CD8-positive, alpha-beta memory T cell (primary cell): ENCODE results near the gene GRIA3. TPM values are rescaled to one million over a fixed set of nuclear protein-coding genes. Genes with fewer than 3 reads are reported as not detected.
"Not testable (repeated sequence)": the region's sequence is repeated elsewhere in the genome, so short reads cannot be mapped to it uniquely, and the experiment has no call there.

Source experiments
- CTCF ChIA-PET: fragments of 350-600 bp; sonication (Branson Sonifier 250); formaldehyde crosslinking; loops from one replicate; lab custom pipeline; 2021; ENCODE audit warnings: antibody characterized with exemption; lab: Charles Lee
- POLR2A ChIA-PET: fragments of 350-600 bp; sonication (Branson Sonifier 250); formaldehyde crosslinking; loops from one replicate; lab custom pipeline; 2021; ENCODE audit warnings: antibody characterized with exemption; lab: Charles Lee
- DNase-seq, 5 donors: peaks; one replicate each; pipeline versions ENCODE4 v3.0.0 to v3.0.0-alpha.2; 2020 to 2022; ENCODE audit warnings: mixed read lengths in 1 of 5
- H3K27ac ChIP-seq: one replicate; pipeline ENCODE4 v1.7.0; 2013; ENCODE audit warnings: low read depth, mild to moderate bottlenecking, low read length, moderate library complexity
- H3K27me3 ChIP-seq: 2 replicates; pipeline ENCODE4 v1.7.0; 2013; ENCODE audit warnings: low read length, mild to moderate bottlenecking; ENCODE audit not compliant: insufficient read depth, poor library complexity, severe bottlenecking
- H3K36me3 ChIP-seq: 2 replicates; pipeline ENCODE4 v1.7.0; 2013; ENCODE audit warnings: mild to moderate bottlenecking, low read length, moderate library complexity; ENCODE audit not compliant: insufficient read depth
- H3K4me1 ChIP-seq: 2 replicates; pipeline ENCODE4 v1.7.0; 2013; ENCODE audit warnings: mild to moderate bottlenecking, low read length, moderate library complexity; ENCODE audit not compliant: insufficient read depth
- H3K4me3 ChIP-seq: 2 replicates; pipeline ENCODE4 v1.7.0; 2013; ENCODE audit warnings: mild to moderate bottlenecking, low read length
- H3K9me3 ChIP-seq: 2 replicates; pipeline ENCODE4 v1.7.0; 2013; ENCODE audit warnings: mild to moderate bottlenecking, low read length
- H3K27ac Mint-ChIP-seq, 8 donors: one replicate each; pipeline ENCODE4 v1.8.0; 2020 to 2021; ENCODE audit warnings: mixed read lengths in 8 of 8, mild to moderate bottlenecking in 6 of 8, inconsistent platforms in 3 of 8, moderate library complexity in 3 of 8
- H3K27me3 Mint-ChIP-seq, 2 donors: one replicate each; pipeline ENCODE4 v1.8.0; 2020 to 2021; ENCODE audit warnings: mixed read lengths in 2 of 2, mild to moderate bottlenecking in 1 of 2, moderate library complexity in 1 of 2
- H3K36me3 Mint-ChIP-seq, 3 donors: one replicate each; pipeline ENCODE4 v1.8.0; 2020 to 2021; ENCODE audit warnings: mixed read lengths in 3 of 3, inconsistent platforms in 1 of 3, mild to moderate bottlenecking in 1 of 3
- H3K4me1 Mint-ChIP-seq, 3 donors: one replicate each; pipeline ENCODE4 v1.8.0; 2020 to 2021; ENCODE audit warnings: mixed read lengths in 3 of 3, inconsistent platforms in 1 of 3, mild to moderate bottlenecking in 1 of 3
- H3K4me3 Mint-ChIP-seq, 7 donors: one replicate each; pipeline ENCODE4 v1.8.0; 2020 to 2021; ENCODE audit warnings: mixed read lengths in 7 of 7, mild to moderate bottlenecking in 6 of 7, moderate library complexity in 4 of 7, inconsistent platforms in 2 of 7
- H3K9me3 Mint-ChIP-seq, 5 donors: one replicate each; pipeline ENCODE4 v1.8.0; 2020 to 2022; ENCODE audit warnings: mixed read lengths in 5 of 5, mild to moderate bottlenecking in 3 of 5, moderate library complexity in 2 of 5, inconsistent platforms in 1 of 5
- polyA plus RNA-seq: library from polyadenylated mRNA; unstranded; fragments of 300-500 nt; fragmentation: Illumina TruSeq; gene quantifications from one replicate; pipeline ENCODE4 v1.2.3, GENCODE V29; 2021
- total RNA-seq, 2 experiments: library from RNA; stranded (reverse); gene quantifications; one replicate each; pipeline ENCODE4 v1.2.3, GENCODE V29; 2021

Gene GRIA3
- total and polyA plus RNA-seq, 3 experiments from 2014 or later = 0.16 TPM; not detected in 2

DNA sequence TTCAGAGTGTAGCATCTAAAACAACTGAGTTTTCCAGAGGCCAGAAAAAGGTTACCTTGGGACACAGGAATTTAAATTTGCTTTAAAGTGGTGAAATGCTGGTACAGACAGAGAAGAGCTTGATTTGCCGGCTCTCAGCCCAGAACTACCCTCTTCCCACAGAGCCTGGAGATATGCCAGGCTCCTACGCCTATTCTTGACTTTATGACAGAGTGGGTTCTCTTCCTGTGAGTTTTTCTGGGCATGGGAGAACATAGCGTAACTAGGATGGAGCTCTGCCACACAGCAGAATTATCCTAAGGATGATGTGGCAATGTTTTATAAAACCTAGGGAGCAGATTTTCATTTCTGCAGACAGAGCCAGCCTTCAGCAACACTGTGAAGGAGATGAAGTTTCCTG lies 241.8 kb downstream of the GRIA3 start:
- DNase-seq = no peak
- ChIA-PET POLR2A (no interaction called here), CTCF (no interaction called here)
- Histone ChIP-seq H3K9me3 (no peaks in the 10 kb centered on the region), H3K4me3 (no peak overlapping the region), H3K36me3 (no peaks in the 10 kb centered on the region), H3K27me3 (no peaks in the 10 kb centered on the region), H3K4me1 (no peaks in the 10 kb centered on the region), H3K27ac (no peak overlapping the region)
- H3K4me1 Mint-ChIP-seq = no peaks in the 10 kb centered on the region
- H3K36me3 Mint-ChIP-seq = no peaks in the 10 kb centered on the region
- H3K9me3 Mint-ChIP-seq = no peaks in the 10 kb centered on the region
- H3K27me3 Mint-ChIP-seq = peaks cover 0 to 6% of the 10 kb centered on the region in 2 donors
- peak overlapping the region in 1 of 7 donors; percentile 18 for H3K4me3 Mint-ChIP-seq
- no peak overlapping the region for H3K27ac Mint-ChIP-seq

DNA sequence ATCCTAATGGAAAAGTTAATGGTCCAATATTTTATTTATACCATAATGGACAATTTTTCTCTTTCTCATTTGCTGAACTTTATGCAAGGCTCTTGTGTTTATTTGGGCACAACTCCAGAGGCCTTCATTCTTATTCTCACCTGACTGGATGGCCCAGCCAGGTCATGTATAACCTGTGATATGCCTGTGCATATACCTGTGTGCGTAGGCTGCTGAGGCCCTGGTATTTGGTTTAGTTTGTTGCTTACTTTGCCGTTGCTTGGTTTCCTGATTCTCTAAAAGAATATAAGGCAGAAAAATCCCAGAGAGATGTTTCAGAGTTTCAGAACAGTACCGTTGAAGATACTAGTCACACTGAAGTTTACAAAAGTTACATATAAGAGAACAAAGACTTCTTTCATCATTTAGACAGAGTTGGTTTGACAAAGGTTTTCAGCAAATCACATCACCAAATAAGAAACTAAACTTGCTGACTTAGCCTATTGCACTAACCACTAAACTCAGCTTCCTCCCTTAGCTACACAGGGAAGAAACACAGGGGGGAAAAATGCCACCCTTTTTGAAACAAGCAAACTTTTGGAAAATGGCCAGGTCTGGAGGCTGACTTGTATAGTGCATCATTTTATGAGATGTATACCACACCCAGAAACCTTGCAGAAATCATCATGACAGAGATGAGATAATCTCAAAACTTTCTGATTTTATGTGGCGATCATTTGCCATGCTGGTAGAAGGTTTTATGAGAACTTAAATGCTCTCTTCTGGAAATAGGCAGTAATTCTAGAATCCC lies 248.5 kb downstream of the GRIA3 start:
- H3K27ac Mint-ChIP-seq = no peak overlapping the region
- H3K27me3 Mint-ChIP-seq = peaks cover 0 to 4% of the 10 kb centered on the region in 2 donors
- H3K36me3 Mint-ChIP-seq = no peaks in the 10 kb centered on the region
- H3K9me3 Mint-ChIP-seq = peaks cover 0 to 2% (median 0%) of the 10 kb centered on the region in 5 donors
- no peak overlapping the region for H3K4me3 Mint-ChIP-seq
- H3K36me3 ChIP-seq = no peaks in the 10 kb centered on the region
- no peaks in the 10 kb centered on the region for H3K9me3 ChIP-seq
- no peaks in the 10 kb centered on the region for H3K27me3 ChIP-seq
- no peaks in the 10 kb centered on the region for H3K4me1 Mint-ChIP-seq
- no peak for DNase-seq
- H3K4me1 ChIP-seq = no peaks in the 10 kb centered on the region
- H3K4me3 ChIP-seq = no peak overlapping the region
- ChIA-PET POLR2A (no interaction called here), CTCF (no interaction called here)
- no peak overlapping the region for H3K27ac ChIP-seq

DNA sequence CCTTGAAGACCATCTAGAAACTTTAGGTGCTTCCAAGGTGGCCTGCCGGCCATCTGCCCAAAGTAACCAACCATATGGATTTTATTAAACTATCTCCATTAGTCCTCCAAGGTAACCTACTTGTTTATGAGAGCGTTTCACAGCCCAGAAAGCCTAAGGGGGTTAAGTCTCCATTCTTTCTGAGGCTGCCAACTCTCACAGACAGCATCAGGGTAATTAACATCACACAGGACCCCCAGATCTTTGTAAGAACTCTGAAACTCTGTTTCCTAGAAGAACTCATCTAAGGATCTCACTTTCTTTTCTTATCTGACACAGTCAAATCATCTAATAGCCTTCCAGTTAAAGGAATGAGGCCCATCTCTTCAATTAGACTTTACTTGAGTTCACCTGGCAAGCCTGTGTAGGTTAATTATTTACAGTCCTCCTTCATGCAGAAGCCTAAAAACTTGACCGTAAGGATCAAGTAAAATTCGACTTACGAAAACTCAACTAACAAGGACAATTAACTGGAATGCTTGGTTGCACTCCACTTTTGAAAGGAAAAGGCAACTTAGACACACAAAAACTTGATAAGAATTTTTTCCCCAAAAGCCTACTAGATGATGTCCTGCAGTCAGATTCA lies 252.5 kb downstream of the GRIA3 start:
- H3K4me1 Mint-ChIP-seq = no peaks in the 10 kb centered on the region
- Histone ChIP-seq H3K4me3 (no peak overlapping the region), H3K27me3 (no peaks in the 10 kb centered on the region), H3K27ac (no peak overlapping the region), H3K9me3 (no peaks in the 10 kb centered on the region), H3K36me3 (no peaks in the 10 kb centered on the region), H3K4me1 (no peaks in the 10 kb centered on the region)
- no peaks in the 10 kb centered on the region for H3K36me3 Mint-ChIP-seq
- POLR2A ChIA-PET = no interaction called here
- peaks cover 0 to 2% (median 0%) of the 10 kb centered on the region in 5 donors for H3K9me3 Mint-ChIP-seq
- H3K4me3 Mint-ChIP-seq = no peak overlapping the region
- DNase-seq = no peak
- CTCF ChIA-PET = no interaction called here
- H3K27ac Mint-ChIP-seq = no peak overlapping the region
- H3K27me3 Mint-ChIP-seq = no peaks in the 10 kb centered on the region

DNA sequence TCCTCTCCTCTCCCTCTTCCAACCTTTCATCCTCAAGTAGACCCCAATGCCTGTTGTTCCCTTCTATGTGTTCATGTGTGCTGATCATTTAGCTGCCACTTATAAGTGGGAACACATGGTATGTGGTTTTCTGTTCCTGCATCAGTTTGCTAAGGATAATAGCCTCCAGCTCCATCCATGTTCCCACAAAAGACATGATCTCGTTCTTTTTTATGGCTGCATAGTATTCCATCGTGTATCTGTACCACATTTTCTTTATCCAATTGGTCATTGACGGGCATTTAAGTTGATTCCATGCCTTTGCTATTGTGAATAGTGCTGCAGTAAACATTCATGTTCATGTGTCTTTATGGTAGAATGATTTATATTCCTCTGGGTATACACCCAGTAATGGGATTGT lies 255.8 kb downstream of the GRIA3 start:
- CTCF ChIA-PET, H3K27me3 ChIP-seq, H3K9me3 Mint-ChIP-seq, H3K36me3 ChIP-seq, H3K27ac ChIP-seq, H3K9me3 ChIP-seq, H3K4me3 Mint-ChIP-seq, POLR2A ChIA-PET, H3K4me1 ChIP-seq, H3K27me3 Mint-ChIP-seq, H3K4me1 Mint-ChIP-seq, DNase-seq, H3K27ac Mint-ChIP-seq, H3K36me3 Mint-ChIP-seq, H3K4me3 ChIP-seq: not testable (repeated sequence)

DNA sequence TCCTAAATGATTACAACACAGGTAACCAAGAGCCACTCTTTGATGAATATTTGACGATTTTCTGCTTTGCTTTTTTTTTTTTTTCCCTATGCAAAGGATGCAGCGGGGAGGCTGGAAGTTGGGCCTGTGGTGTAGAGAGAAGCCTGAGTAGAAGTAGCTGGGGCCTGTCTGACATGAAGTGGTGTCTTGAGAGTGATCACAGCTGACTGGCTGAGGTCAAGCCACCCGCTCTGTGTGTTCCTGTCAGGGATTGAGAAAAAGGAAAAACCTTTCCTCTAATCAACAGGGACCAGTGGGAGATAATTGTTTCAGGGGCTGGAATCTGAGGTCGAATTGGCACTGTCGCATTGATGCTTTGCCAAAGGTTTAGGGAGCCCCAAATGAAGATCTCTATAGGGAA lies 258.7 kb downstream of the GRIA3 start:
- no peak overlapping the region for H3K27ac Mint-ChIP-seq
- H3K36me3 ChIP-seq = no peaks in the 10 kb centered on the region
- no peak overlapping the region for H3K4me3 ChIP-seq
- H3K36me3 Mint-ChIP-seq = no peaks in the 10 kb centered on the region
- H3K4me1 ChIP-seq = no peaks in the 10 kb centered on the region
- H3K27ac ChIP-seq = no peak overlapping the region
- H3K27me3 Mint-ChIP-seq = peaks cover 0 to 4% of the 10 kb centered on the region in 2 donors
- no peak for DNase-seq
- H3K4me1 Mint-ChIP-seq = no peaks in the 10 kb centered on the region
- no peaks in the 10 kb centered on the region for H3K27me3 ChIP-seq
- ChIA-PET POLR2A (no interaction called here), CTCF (no interaction called here)
- peaks cover 0 to 2% (median 0%) of the 10 kb centered on the region in 5 donors for H3K9me3 Mint-ChIP-seq
- H3K4me3 Mint-ChIP-seq = no peak overlapping the region
- H3K9me3 ChIP-seq = no peaks in the 10 kb centered on the region

- H3K36me3 Mint-ChIP-seq = no peaks in the 10 kb centered on the region
- POLR2A ChIA-PET = no interaction called here
- DNase-seq = no peak
- Histone ChIP-seq H3K4me3 (no peak overlapping the region), H3K27ac (no peak overlapping the region), H3K4me1 (no peaks in the 10 kb centered on the region), H3K36me3 (no peaks in the 10 kb centered on the region), H3K27me3 (no peaks in the 10 kb centered on the region), H3K9me3 (no peaks in the 10 kb centered on the region)
- H3K9me3 Mint-ChIP-seq = peaks cover 0 to 2% (median 0%) of the 10 kb centered on the region in 5 donors
- no peak overlapping the region for H3K4me3 Mint-ChIP-seq
- H3K27ac Mint-ChIP-seq = no peak overlapping the region
- H3K27me3 Mint-ChIP-seq = peaks cover 0 to 3% of the 10 kb centered on the region in 2 donors
- no peaks in the 10 kb centered on the region for H3K4me1 Mint-ChIP-seq
- CTCF ChIA-PET = no interaction called here
These were observed 263.4 kb downstream of the GRIA3 start for GRCh38 chrX:123447506-123447905.

DNA sequence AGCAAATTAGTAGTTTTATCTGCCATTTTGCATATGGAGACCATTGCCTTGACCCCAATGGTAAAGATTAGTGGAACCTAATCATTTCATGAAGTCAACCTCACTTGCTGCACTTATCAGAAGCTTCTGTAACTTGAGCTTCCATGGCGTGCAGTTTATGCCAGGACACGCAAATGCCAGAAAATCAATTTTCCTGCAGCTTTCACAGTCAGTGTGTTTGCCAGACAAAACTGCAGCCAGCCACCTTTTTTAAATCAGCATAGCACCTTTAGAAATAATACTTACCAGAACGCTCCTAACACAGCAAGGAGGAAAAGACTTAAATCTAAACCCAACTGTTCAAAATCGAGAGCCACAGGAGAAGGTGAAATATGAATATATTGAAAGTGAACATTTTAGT lies 265.3 kb downstream of the GRIA3 start:
- Mint-ChIP-seq H3K9me3 (peaks cover 0 to 2% (median 0%) of the 10 kb centered on the region in 5 donors), H3K4me1 (no peaks in the 10 kb centered on the region), H3K4me3 (no peak overlapping the region), H3K36me3 (no peaks in the 10 kb centered on the region), H3K27me3 (no peaks in the 10 kb centered on the region), H3K27ac (no peak overlapping the region)
- Histone ChIP-seq H3K36me3 (no peaks in the 10 kb centered on the region), H3K27me3 (no peaks in the 10 kb centered on the region), H3K27ac (no peak overlapping the region), H3K4me1 (no peaks in the 10 kb centered on the region), H3K9me3 (no peaks in the 10 kb centered on the region), H3K4me3 (no peak overlapping the region)
- ChIA-PET CTCF (no interaction called here), POLR2A (no interaction called here)
- DNase-seq = no peak

GRCh38 chrX:123450222-123450621 lies 266.1 kb downstream of the GRIA3 start:
- no peaks in the 10 kb centered on the region for H3K4me1 Mint-ChIP-seq
- CTCF ChIA-PET = no interaction called here

More at GRCh38 chrX:123450222-123450621, 266.1 kb downstream of the GRIA3 start:
- Histone ChIP-seq H3K9me3 (no peaks in the 10 kb centered on the region), H3K27me3 (no peaks in the 10 kb centered on the region), H3K27ac (no peak overlapping the region), H3K4me3 (no peak overlapping the region), H3K36me3 (no peaks in the 10 kb centered on the region), H3K4me1 (no peaks in the 10 kb centered on the region)
- no peaks in the 10 kb centered on the region for H3K36me3 Mint-ChIP-seq
- no peak overlapping the region for H3K4me3 Mint-ChIP-seq
- POLR2A ChIA-PET = no interaction called here
- no peaks in the 10 kb centered on the region for H3K27me3 Mint-ChIP-seq
- peaks cover 0 to under 1% (median 0%) of the 10 kb centered on the region in 5 donors for H3K9me3 Mint-ChIP-seq
- no peak overlapping the region for H3K27ac Mint-ChIP-seq
- DNase-seq = no peak
